Raji (cell line): ENCODE measurements around the gene FAF2.

Experiments
- POLR2A ChIP-seq: IDR thresholded peaks from 2 replicates; pipeline ENCODE4 v1.6.1; 2011; ENCODE audit warnings: low read depth, low read length, control low read depth; ENCODE audit not compliant: insufficient read depth

The FAF2 gene

GRCh38 chr5:176415240-176415951 is 32.8 kb upstream of the FAF2 start:
- no peak for TF ChIP-seq POLR2A

- TF ChIP-seq POLR2A, result peak; percentile 31; the same call in 1 of the 2 replicates
Observed at GRCh38 chr5:176415952-176416924, 31.9 kb upstream of the FAF2 start, which contains the start of gene CLTB. Gene CLTB (minus strand): TSS chr5:176416539. CDS start chr5:176416363, 176 bp downstream.

- TF ChIP-seq POLR2A, result no peak
Observed at GRCh38 chr5:176416965-176417364, 31.2 kb upstream of the FAF2 start.

GRCh38 chr5:176418251-176418650 is 29.9 kb upstream of the FAF2 start:
- no peak for TF ChIP-seq POLR2A

- no peak for TF ChIP-seq POLR2A
Observed at GRCh38 chr5:176420086-176420485, 28.1 kb upstream of the FAF2 start.

GRCh38 chr5:176420972-176421544 is 27.1 kb upstream of the FAF2 start:
- TF ChIP-seq POLR2A, result no peak

GRCh38 chr5:176424181-176424580 is 24.0 kb upstream of the FAF2 start:
- TF ChIP-seq POLR2A, result no peak

GRCh38 chr5:176425138-176425537 is 23.0 kb upstream of the FAF2 start:
- TF ChIP-seq POLR2A, result no peak

GRCh38 chr5:176425791-176426190 is 22.4 kb upstream of the FAF2 start:
- TF ChIP-seq POLR2A, result no peak

GRCh38 chr5:176426876-176427275 is 21.3 kb upstream of the FAF2 start:
- TF ChIP-seq POLR2A, result no peak

- TF ChIP-seq POLR2A, result no peak
Observed at GRCh38 chr5:176427971-176428370, 20.2 kb upstream of the FAF2 start.

- TF ChIP-seq POLR2A, result no peak
Observed at GRCh38 chr5:176429972-176430371, 18.2 kb upstream of the FAF2 start.

GRCh38 chr5:176432707-176433106 is 15.5 kb upstream of the FAF2 start:
- TF ChIP-seq POLR2A, result no peak

- no peak for TF ChIP-seq POLR2A
Observed at GRCh38 chr5:176436656-176437055, 11.5 kb upstream of the FAF2 start.

- no peak for TF ChIP-seq POLR2A
Observed at GRCh38 chr5:176438959-176439757, 9.0 kb upstream of the FAF2 start.
